NB4 (cell line): ENCODE results near the gene CPEB3.
"Not testable (repeated sequence)": the region's sequence is repeated elsewhere in the genome, so short reads cannot be mapped to it uniquely, and the experiment has no call there.

Experiments
- DNase-seq: peaks from one replicate; pipeline ENCODE4 v3.0.0; 2010; ENCODE audit warnings: low read depth
- H3K4me3 ChIP-seq: one replicate; pipeline ENCODE4 v1.5.1; 2011; ENCODE audit warnings: mild to moderate bottlenecking, low read depth, low read length, moderate library complexity
- MYC ChIP-seq: IDR thresholded peaks from 2 replicates; pipeline ENCODE4 v1.6.1; 2011; ENCODE audit warnings: low read depth, low read length
- POLR2A ChIP-seq: IDR thresholded peaks from 2 replicates; pipeline ENCODE4 v1.6.1; 2011; ENCODE audit warnings: mild to moderate bottlenecking; ENCODE audit not compliant: insufficient read length; ENCODE audit errors: extremely low read depth
- TF ChIP-seq, protein P1 (sequence below): IDR thresholded peaks from 2 replicates; pipeline ENCODE4 v1.6.1; 2011; ENCODE audit warnings: low read depth, low read length
- TF ChIP-seq, protein P2 (sequence below): IDR thresholded peaks from one replicate; pipeline ENCODE4 v1.5.1; 2012; ENCODE audit warnings: low read depth, low read length

CPEB3 gene

GRCh38 chr10:92047215-92047614, 243.7 kb downstream of the CPEB3 start:
- DNase-seq, result no peak
- TF ChIP-seq, protein P1, sequence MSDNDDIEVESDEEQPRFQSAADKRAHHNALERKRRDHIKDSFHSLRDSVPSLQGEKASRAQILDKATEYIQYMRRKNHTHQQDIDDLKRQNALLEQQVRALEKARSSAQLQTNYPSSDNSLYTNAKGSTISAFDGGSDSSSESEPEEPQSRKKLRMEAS, result no peak
- H3K4me3 ChIP-seq, result no peak overlapping the region

DNA sequence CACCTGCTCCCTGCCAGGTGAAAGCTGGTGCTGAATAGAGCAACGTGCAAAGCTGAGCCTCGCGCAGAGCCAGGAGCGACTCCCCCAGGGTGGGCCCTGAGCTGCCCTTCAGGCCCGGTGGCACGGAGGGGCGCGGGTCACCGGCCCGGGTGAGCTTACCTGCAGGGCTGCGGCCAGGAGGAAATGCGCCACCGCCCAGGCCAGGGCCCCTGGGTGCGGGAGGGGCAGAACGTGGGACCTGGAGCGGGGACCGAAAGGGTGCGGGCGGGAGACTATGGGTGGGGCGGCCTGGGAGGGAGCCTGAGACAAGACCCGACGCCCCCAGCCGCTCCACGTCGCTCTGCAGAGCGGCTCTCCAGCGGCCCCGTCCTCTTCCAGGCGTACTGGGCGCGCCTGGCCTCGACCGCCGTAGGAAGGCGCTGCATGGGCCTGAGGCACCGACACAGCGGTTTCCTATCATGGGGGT, 245.2 kb downstream of the CPEB3 start:
- TF ChIP-seq POLR2A (no peak), MYC (no peak)
- TF ChIP-seq, protein P1, result no peak
- TF ChIP-seq, protein P2, sequence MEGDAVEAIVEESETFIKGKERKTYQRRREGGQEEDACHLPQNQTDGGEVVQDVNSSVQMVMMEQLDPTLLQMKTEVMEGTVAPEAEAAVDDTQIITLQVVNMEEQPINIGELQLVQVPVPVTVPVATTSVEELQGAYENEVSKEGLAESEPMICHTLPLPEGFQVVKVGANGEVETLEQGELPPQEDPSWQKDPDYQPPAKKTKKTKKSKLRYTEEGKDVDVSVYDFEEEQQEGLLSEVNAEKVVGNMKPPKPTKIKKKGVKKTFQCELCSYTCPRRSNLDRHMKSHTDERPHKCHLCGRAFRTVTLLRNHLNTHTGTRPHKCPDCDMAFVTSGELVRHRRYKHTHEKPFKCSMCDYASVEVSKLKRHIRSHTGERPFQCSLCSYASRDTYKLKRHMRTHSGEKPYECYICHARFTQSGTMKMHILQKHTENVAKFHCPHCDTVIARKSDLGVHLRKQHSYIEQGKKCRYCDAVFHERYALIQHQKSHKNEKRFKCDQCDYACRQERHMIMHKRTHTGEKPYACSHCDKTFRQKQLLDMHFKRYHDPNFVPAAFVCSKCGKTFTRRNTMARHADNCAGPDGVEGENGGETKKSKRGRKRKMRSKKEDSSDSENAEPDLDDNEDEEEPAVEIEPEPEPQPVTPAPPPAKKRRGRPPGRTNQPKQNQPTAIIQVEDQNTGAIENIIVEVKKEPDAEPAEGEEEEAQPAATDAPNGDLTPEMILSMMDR, result no peak
- no peak overlapping the region for H3K4me3 ChIP-seq
- DNase-seq, result no peak

GRCh38 chr10:92042541-92042940, 248.3 kb downstream of the CPEB3 start:
- no peak for DNase-seq
- TF ChIP-seq MYC (no peak), POLR2A (no peak)
- TF ChIP-seq, protein P1, result no peak
- TF ChIP-seq, protein P2, result no peak
- H3K4me3 ChIP-seq, result no peak overlapping the region

- no peak for DNase-seq
- no peak overlapping the region for H3K4me3 ChIP-seq
- TF ChIP-seq POLR2A, result no peak
- no peak for TF ChIP-seq MYC
These were observed 251.9 kb downstream of the CPEB3 start for GRCh38 chr10:92038949-92039348.

- not testable (repeated sequence) for H3K4me3 ChIP-seq, DNase-seq
These were observed 257.8 kb downstream of the CPEB3 start for GRCh38 chr10:92033070-92033469.

DNA sequence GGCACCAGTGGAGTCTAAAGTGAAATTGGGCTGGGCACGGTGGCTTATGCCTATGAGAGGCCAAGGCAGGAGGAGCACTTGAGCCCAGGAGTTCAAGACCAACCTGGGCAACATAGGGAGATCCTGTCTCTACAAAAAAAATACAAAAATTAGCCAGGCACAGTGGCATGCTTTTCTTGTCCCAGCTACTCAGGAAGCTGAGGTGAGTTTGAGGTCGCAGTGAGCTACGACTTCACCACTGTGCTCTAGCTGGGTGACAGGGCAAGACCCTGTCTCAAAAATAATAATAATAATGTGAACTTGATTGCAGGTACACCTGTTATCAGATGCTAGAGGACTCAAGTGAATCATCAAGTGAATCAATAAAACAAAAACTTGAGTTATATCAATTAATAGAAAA, 259.3 kb downstream of the CPEB3 start:
- H3K4me3 ChIP-seq, result no peak overlapping the region
- TF ChIP-seq MYC (no peak), POLR2A (no peak)
- TF ChIP-seq, protein P1, result no peak
- TF ChIP-seq, protein P2, result no peak
- no peak for DNase-seq

- no peak for DNase-seq
- H3K4me3 ChIP-seq, result no peak overlapping the region
- no peak for TF ChIP-seq POLR2A
- TF ChIP-seq, protein P1, result no peak
- TF ChIP-seq MYC, result no peak
- TF ChIP-seq, protein P2, result no peak
These were observed 263.7 kb downstream of the CPEB3 start for GRCh38 chr10:92027141-92027540.

- DNase-seq, H3K4me3 ChIP-seq: not testable (repeated sequence)
These were observed 265.5 kb downstream of the CPEB3 start for GRCh38 chr10:92025340-92025739.
